HepG2 (cell line): ENCODE data around the gene INTS3.
A peak's percentile ranks its signal among the peaks of the same experiment; 100 is the strongest.

Experiments used
- ATF6 ChIP-seq: sonication (generic); formaldehyde crosslinking; conservative IDR thresholded peaks from 2 replicates; pipeline ENCODE4 v1.4.0; 2020; ENCODE audit warnings: missing genetic modification reagents
- ATF7-NPFF ChIP-seq: sonication (generic); formaldehyde crosslinking; IDR thresholded peaks from 2 replicates; pipeline ENCODE4 v1.8.1; 2023; ENCODE audit warnings: mild to moderate bottlenecking, low read depth, missing genetic modification reagents, moderate library complexity
- CTCF ChIP-seq: sonication (generic); formaldehyde crosslinking; IDR thresholded peaks from 2 replicates; pipeline ENCODE4 v1.5.0; 2020; ENCODE audit warnings: mild to moderate bottlenecking, missing genetic modification reagents, moderate library complexity
- RAD21 ChIP-seq: fragments of 450-650 bp; formaldehyde crosslinking; IDR thresholded peaks from 2 replicates; pipeline ENCODE4 v1.5.0; 2020; ENCODE audit warnings: mild to moderate bottlenecking
- RBFOX2 ChIP-seq: fragments of 200-400 bp; formaldehyde crosslinking; IDR thresholded peaks from 2 replicates; pipeline ENCODE4 v1.6.1; 2017; ENCODE audit warnings: low read depth, mild to moderate bottlenecking, low read length

GRCh38 chr1:153749408-153750005, 21.7 kb downstream of the INTS3 start:
- TF ChIP-seq RBFOX2 (no peak), ATF6 (CRISPR knock-in tag) (no peak), ATF7-NPFF (CRISPR knock-in tag) (no peak), CTCF (CRISPR knock-in tag) (peak; percentile 97), RAD21 (peak; percentile 94)
